Keratinocyte (primary cell): ENCODE results near the gene PGLYRP4. TPM values are rescaled to one million over a fixed set of nuclear protein-coding genes. Genes with fewer than 3 reads are reported as not detected.

Experiments used
- DNase-seq: peaks from one replicate; pipeline ENCODE4 v3.0.0-alpha.2; 2011; ENCODE audit warnings: low read depth, missing footprints, low spot score
- FAIRE-seq: peaks from 2 replicates; lab custom pipeline; 2011; peaks lifted over from hg19 to GRCh38; lab: Jason Lieb, UNC
- H2AFZ ChIP-seq: 2 replicates; pipeline ENCODE4 v1.6.0; 2012; ENCODE audit warnings: low read length, control low read depth, inconsistent platforms; ENCODE audit not compliant: control insufficient read depth
- H3K27ac ChIP-seq: 2 replicates; pipeline ENCODE4 v1.5.1; 2011; ENCODE audit warnings: low read length; ENCODE audit not compliant: control insufficient read depth, insufficient read depth
- H3K27me3 ChIP-seq: 3 replicates; pipeline ENCODE4 v1.6.0; 2011; ENCODE audit warnings: low read length; ENCODE audit not compliant: control insufficient read depth, insufficient read depth; ENCODE audit errors: extremely low read depth
- H3K36me3 ChIP-seq, 2 experiments: 2 replicates in 1 of 2; 3 replicates in 1 of 2; pipeline ENCODE4 v1.5.1; 2011; ENCODE audit warnings: low read length in 2 of 2, mild to moderate bottlenecking in 1 of 2; ENCODE audit not compliant: control insufficient read depth in 2 of 2, insufficient read depth in 2 of 2; ENCODE audit errors: extremely low read depth in 1 of 2
- H3K4me1 ChIP-seq: 3 replicates; pipeline ENCODE4 v1.5.1; 2011; ENCODE audit warnings: low read length; ENCODE audit not compliant: control insufficient read depth, insufficient read depth; ENCODE audit errors: extremely low read depth
- H3K4me2 ChIP-seq: 3 replicates; pipeline ENCODE4 v1.6.0; 2011; ENCODE audit warnings: low read depth, low read length; ENCODE audit not compliant: control insufficient read depth, insufficient read depth; ENCODE audit errors: extremely low read depth
- H3K4me3 ChIP-seq, 3 experiments: fragments of 200-600 bp in 1 of 3; sonication (generic) in 1 of 3; 2 replicates in 2 of 3; 3 replicates in 1 of 3; pipeline ENCODE4 v1.5.1; 2011 to 2016; ENCODE audit warnings: low read length in 3 of 3, mild to moderate bottlenecking in 3 of 3, control low read depth in 2 of 3, inconsistent platforms in 1 of 3, low read depth in 1 of 3, mixed read lengths in 1 of 3, mixed run types in 1 of 3, moderate library complexity in 1 of 3; ENCODE audit not compliant: control insufficient read depth in 2 of 3, insufficient read depth in 2 of 3; ENCODE audit errors: extremely low read depth in 1 of 3
- H3K79me2 ChIP-seq: 2 replicates; pipeline ENCODE4 v1.6.0; 2012; ENCODE audit warnings: low read length; ENCODE audit not compliant: control insufficient read depth, insufficient read depth
- H3K9ac ChIP-seq: 3 replicates; pipeline ENCODE4 v1.6.0; 2011; ENCODE audit warnings: low read length; ENCODE audit not compliant: control insufficient read depth, insufficient read depth; ENCODE audit errors: extremely low read depth
- H3K9me1 ChIP-seq: 3 replicates; pipeline ENCODE4 v1.6.0; 2011; ENCODE audit warnings: low read length; ENCODE audit not compliant: control insufficient read depth, insufficient read depth; ENCODE audit errors: extremely low read depth
- H3K9me3 ChIP-seq: 2 replicates; pipeline ENCODE4 v1.5.1; 2012; ENCODE audit warnings: low read depth, low read length; ENCODE audit not compliant: control insufficient read depth
- H4K20me1 ChIP-seq: 3 replicates; pipeline ENCODE4 v1.6.0; 2011; ENCODE audit warnings: low read length; ENCODE audit not compliant: control insufficient read depth, insufficient read depth; ENCODE audit errors: extremely low read depth
- CTCF ChIP-seq, 3 experiments: IDR thresholded peaks in 1 of 3; conservative IDR thresholded peaks in 1 of 3; optimal IDR thresholded peaks in 1 of 3; 2 replicates in 2 of 3; 3 replicates in 1 of 3; pipeline versions ENCODE3 to v1.5.1; 2011; ENCODE audit warnings: low read length in 3 of 3, mild to moderate bottlenecking in 3 of 3, moderate library complexity in 2 of 3, control low read depth in 1 of 3, inconsistent platforms in 1 of 3; ENCODE audit not compliant: insufficient read depth in 2 of 3; ENCODE audit errors: extremely low read depth in 1 of 3
- EZH2 ChIP-seq: IDR thresholded peaks from one replicate; pipeline ENCODE4 v1.6.1; 2012; ENCODE audit warnings: inconsistent platforms, mild to moderate bottlenecking, low read length, moderate library complexity
- dilution Hi-C: fragments of 300-500 bp; cut with MboI; formaldehyde crosslinking; loops from one replicate; pipeline ENCODE4 v1.7.0; 2020; ENCODE audit warnings: low sequenced_read_pairs; ENCODE audit not compliant: extremely low pct_ligation_motif_present
- polyA plus RNA-seq, 5 experiments: library from polyadenylated mRNA; depleted of rRNA in 3 of 5; stranded (reverse) in 3 of 5; stranded (forward) in 1 of 5; unstranded in 1 of 5; fragments of >200 nt; gene quantifications; 1 replicate in 1 of 5; 2 replicates in 3 of 5; 3 replicates in 1 of 5; pipeline versions ENCODE4 v1.2.1 to v1.2.3, GENCODE V29; 2011 to 2012; ENCODE audit warnings: missing spikeins in 2 of 5, low read depth in 1 of 5, low replicate concordance in 1 of 5

PGLYRP4 gene
- polyA plus RNA-seq, 1 donor (not counting 4 experiments of a cell fraction or from before 2014, with no cell fraction given), result 3.8 TPM

DNA sequence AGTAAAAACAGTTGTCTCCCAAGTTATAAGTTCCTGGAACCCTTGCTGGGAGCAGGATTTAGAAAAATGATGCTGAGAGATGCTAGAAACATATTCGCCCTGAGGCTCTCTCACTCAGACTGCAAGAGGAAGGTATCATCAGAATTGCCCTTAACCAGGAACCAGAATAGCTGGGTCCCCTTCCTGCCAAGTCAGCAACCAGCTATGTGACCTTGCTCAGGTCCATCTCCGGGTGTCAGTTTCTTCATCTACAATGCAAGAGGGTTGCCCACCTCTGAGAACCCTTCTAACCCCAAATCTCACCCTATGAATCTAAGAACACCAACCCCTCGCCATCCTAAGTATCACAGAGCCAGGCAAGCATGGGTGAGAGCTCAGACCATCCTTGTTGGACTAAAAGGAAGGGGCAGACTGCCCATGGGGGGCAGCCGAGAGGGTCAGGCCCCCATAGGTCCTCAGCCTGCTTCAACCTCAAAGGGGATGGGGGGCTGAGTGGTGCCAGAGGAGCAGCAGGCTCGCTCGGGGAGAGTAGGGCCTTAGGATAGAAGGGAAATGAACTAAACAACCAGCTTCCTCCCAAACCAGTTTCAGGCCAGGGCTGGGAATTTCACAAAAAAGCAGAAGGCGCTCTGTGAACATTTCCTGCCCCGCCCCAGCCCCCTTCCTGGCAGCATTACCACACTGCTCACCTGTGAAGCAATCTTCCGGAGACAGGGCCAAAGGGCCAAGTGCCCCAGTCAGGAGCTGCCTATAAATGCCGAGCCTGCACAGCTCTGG is 8.6 kb upstream of the PGLYRP4 start:
- H3K4me3 ChIP-seq, result no peak overlapping the region
- H3K4me1 ChIP-seq, result peaks cover 16% of the 10 kb centered on the region
- peak overlapping the region; percentile 47 for H3K27ac ChIP-seq
- H3K27me3 ChIP-seq, result no peaks in the 10 kb centered on the region
- H3K4me2 ChIP-seq, result peak overlapping the region; percentile 66
- H3K9me3 ChIP-seq, result no peaks in the 10 kb centered on the region
- H4K20me1 ChIP-seq, result no peaks in the 10 kb centered on the region
- H3K36me3 ChIP-seq, result no peaks in the 10 kb centered on the region
- dilution Hi-C loops, result loop anchor here (10.0 kb wide), 2 partner anchors 48 to 148 kb away; no protein-coding TSS in a partner anchor
- H2AFZ ChIP-seq, result peak overlapping the region; percentile 55
- no peaks in the 10 kb centered on the region for H3K79me2 ChIP-seq
- DNase-seq (no peak), FAIRE-seq (peak; percentile 69)
- peak overlapping the region; percentile 52 for H3K9ac ChIP-seq
- no peaks in the 10 kb centered on the region for H3K9me1 ChIP-seq
- no peak for TF ChIP-seq CTCF (optimal IDR thresholded peaks at IDR 0.05 in 1 of 3, IDR thresholded peaks at IDR 0.05 in 1 of 3, conservative IDR thresholded peaks at IDR 0.05 in 1 of 3; ENCODE audit: extremely low read depth in 1 of 3, insufficient read depth in 2 of 3, low read length in 3 of 3)
- TF ChIP-seq EZH2, result no peak

DNA sequence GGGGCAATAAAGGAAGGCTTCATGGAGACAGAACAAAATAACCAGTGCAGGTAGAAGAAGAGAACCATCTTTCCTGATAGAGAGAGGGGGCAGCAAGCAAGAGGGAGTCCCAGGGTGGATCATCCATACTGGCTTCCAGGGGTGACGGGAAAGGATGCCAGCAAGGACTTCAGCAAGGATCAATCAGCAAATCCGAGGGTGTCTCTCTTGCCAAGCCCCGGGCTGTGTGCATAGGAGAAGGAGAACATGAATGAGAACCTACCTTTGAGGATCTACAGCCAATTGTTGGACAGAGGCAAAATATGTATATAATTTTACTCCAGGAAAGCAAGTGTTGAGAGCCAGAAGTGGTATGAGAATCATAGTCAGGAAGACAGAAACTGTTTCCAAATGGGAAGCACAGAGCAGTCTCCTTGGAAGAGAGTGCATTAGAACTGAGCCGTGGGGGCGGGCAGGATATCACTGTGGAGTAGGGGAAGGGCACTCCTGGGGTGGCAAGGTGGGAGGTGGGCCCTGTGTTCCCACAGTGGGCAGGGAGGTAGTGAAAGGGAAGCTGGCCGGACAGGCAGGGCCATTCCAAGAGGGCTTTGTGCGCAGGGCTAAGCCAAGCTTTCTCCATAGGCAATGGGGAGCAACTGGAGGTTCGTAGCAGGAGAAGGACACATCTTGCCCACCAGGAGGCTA is 7.9 kb upstream of the PGLYRP4 start:
- dilution Hi-C loops, result loop anchor here (10.0 kb wide), 2 partner anchors 48 to 148 kb away; no protein-coding TSS in a partner anchor
- H3K36me3 ChIP-seq, result no peaks in the 10 kb centered on the region
- no peaks in the 10 kb centered on the region for H3K79me2 ChIP-seq
- peaks cover 16% of the 10 kb centered on the region for H3K4me1 ChIP-seq
- H3K9me3 ChIP-seq, result no peaks in the 10 kb centered on the region
- H3K27ac ChIP-seq, result no peak overlapping the region
- FAIRE-seq, result peak; percentile 17
- H3K4me3 ChIP-seq, result no peak overlapping the region
- H2AFZ ChIP-seq, result no peak overlapping the region
- H3K9me1 ChIP-seq, result no peaks in the 10 kb centered on the region
- DNase-seq, result no peak
- no peak for TF ChIP-seq EZH2
- TF ChIP-seq CTCF (optimal IDR thresholded peaks at IDR 0.05 in 1 of 3, IDR thresholded peaks at IDR 0.05 in 1 of 3, conservative IDR thresholded peaks at IDR 0.05 in 1 of 3; ENCODE audit: extremely low read depth in 1 of 3, insufficient read depth in 2 of 3, low read length in 3 of 3), result peak in 1 of 3 experiments; percentile 9
- no peaks in the 10 kb centered on the region for H4K20me1 ChIP-seq
- no peaks in the 10 kb centered on the region for H3K27me3 ChIP-seq
- H3K4me2 ChIP-seq, result no peak overlapping the region
- H3K9ac ChIP-seq, result no peak overlapping the region
